ENCODE data around the gene DIS3L.
A peak's percentile ranks its signal among the peaks of the same experiment; 100 is the strongest.
"Not testable (repeated sequence)": the region's sequence is repeated elsewhere in the genome, so short reads cannot be mapped to it uniquely, and the experiment has no call there.

The DIS3L gene

DNA sequence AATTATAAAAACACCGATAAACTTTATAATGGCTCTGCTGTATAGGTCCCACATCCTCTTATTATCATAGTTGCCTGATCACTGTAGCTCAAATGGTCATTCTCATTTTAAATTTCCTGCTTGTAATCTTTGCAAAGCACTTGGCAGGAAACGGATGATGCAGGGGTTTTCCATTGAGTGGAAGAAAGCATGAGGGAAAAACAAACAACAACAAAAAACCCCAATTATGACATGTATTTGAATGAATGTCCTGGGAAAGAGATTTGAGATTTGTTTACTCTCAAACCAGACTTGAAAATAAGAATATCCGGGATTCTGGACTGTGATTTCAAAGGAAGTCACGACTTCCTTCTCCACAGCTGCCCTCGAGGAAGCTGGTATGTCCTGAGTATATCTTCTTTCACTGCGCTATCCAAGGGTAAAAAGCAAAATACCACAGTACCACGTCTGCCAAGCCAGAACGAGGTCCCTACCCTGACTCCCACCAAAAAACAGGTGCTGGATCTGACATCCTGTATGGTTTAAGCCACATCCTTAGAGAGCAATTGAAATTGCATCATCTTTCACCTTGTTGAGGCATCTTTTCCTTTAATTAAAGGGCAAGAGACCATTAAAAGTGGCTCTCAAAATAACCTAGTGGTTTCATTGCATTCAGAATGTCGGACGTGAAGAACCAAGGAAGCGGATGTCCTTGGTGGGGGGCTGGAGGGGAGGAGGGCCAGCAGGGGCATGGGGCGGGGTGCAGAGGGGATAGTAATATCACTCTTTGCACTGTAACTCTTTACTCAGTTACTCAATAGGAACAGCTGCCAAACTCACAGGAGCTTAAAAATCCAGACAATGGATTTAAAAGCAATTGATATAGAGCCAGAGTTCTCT is 76.6 kb downstream of the DIS3L start:
- DNase-seq (ENCODE audit: low spot score): peak; percentile 18

DNA sequence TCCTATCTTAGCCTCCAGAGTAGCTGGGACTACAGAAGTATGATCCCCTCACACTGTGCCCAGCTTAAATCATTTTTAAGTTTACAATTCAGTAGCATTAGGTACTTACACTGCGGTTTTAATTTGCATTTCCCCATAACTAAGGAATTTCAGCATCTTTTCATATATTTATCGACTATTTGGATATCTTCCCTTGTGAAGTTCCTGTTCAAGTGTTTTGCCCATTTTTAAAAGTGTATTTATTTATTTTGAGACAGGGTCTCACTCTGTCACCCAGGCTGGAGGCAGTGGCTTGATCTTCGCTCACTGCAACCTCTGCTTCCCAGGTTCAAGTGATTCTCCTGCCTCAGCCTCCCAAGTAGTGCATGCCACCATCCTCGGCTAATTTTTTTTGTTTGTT is 80.8 kb downstream of the DIS3L start:
- H3K4me1 Mint-ChIP-seq (ENCODE audit: low read depth): peaks cover 20% of the 10 kb centered on the region
- no peak for DNase-seq (ENCODE audit: low spot score)
- H3K27ac Mint-ChIP-seq: no peak overlapping the region
- H3K4me3 Mint-ChIP-seq: no peak overlapping the region
- H3K36me3 Mint-ChIP-seq (ENCODE audit: low read depth): peaks cover 2% of the 10 kb centered on the region
- H3K27me3 Mint-ChIP-seq (ENCODE audit: low read depth): no peaks in the 10 kb centered on the region
- H3K9me3 Mint-ChIP-seq: peaks cover 4% of the 10 kb centered on the region

More for the DNA sequence above, 76.6 kb downstream of the DIS3L start:
- Mint-ChIP-seq H3K36me3 (ENCODE audit: low read depth) (peaks cover 2% of the 10 kb centered on the region), H3K9me3 (peaks cover 4% of the 10 kb centered on the region), H3K4me1 (ENCODE audit: low read depth) (peaks cover 20% of the 10 kb centered on the region), H3K27me3 (ENCODE audit: low read depth) (no peaks in the 10 kb centered on the region), H3K27ac (peak overlapping the region; percentile 95), H3K4me3 (peak overlapping the region; percentile 77)

DNA sequence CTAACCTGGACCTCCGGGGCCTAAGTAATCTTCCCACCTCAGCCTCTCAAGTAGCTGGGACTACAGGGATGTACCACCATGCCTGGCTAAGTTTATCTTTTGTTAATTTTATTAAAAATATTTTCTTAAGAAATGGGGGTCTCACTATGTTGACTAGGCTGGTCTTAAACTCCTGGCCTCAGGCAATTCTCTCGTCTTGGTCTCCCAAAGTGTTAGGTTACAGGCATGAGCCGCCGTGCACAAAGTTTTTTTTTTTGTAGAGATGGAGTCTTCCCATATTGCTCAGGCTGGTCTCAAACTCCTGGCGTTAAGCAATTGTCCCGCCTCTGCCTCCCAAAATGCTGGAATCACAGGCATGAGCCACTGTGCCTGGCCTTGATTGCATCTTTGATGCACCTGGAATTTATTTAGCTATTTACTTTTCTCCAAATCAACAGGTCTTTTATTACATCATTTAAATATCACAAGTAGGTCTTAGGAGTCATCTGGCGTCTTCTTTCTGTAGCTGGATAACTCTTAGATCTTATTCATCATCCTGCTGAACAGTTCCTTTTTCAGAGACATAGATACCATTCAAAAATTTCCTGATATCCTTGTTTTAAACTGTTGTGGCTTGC is 85.6 kb downstream of the DIS3L start:
- H3K36me3 Mint-ChIP-seq (ENCODE audit: low read depth): peaks cover 2% of the 10 kb centered on the region
- peaks cover 4% of the 10 kb centered on the region for H3K9me3 Mint-ChIP-seq
- no peak overlapping the region for H3K27ac Mint-ChIP-seq
- no peak for DNase-seq (ENCODE audit: low spot score)
- H3K27me3 Mint-ChIP-seq (ENCODE audit: low read depth): no peaks in the 10 kb centered on the region
- H3K4me1 Mint-ChIP-seq (ENCODE audit: low read depth): no peaks in the 10 kb centered on the region
- no peak overlapping the region for H3K4me3 Mint-ChIP-seq

DNA sequence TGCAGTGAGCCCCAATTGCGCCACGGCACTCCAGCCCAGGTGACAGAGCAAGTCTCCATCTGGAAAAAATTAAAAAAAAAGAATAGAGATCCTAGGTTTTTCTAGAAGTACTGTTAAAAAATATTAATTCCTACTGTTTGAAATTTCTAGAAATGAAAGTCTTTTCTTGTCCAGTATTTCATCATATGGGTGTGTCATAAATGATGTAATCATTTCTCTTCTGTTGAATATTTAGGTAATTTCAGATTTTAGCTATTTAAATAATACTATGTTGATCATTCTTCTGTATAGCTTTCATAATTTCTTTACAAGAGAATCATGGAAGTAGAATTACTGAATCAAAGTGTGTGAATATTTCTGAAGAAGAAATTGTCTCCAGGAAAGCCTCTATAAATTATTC is 88.0 kb downstream of the DIS3L start:
- H3K4me1 Mint-ChIP-seq (ENCODE audit: low read depth); H3K27ac Mint-ChIP-seq; H3K9me3 Mint-ChIP-seq; H3K27me3 Mint-ChIP-seq (ENCODE audit: low read depth); H3K36me3 Mint-ChIP-seq (ENCODE audit: low read depth); DNase-seq (ENCODE audit: low spot score); H3K4me3 Mint-ChIP-seq: not testable (repeated sequence)
